Coronary artery (tissue), 2 donors: ENCODE data around the gene PTRH1.

ENCODE experiments used
- DNase-seq: peaks from one replicate; pipeline ENCODE4 v3.0.0-alpha.2; 2017; ENCODE audit warnings: low spot score
- H3K27ac ChIP-seq, 2 donors: fragments of 200-600 bp; sonication (generic); one replicate each; pipeline ENCODE4 v1.5.1; 2016 to 2019
- H3K4me3 ChIP-seq: fragments of 200-600 bp; sonication (generic); 2 replicates; pipeline ENCODE4 v1.5.1; 2016; ENCODE audit warnings: mild to moderate bottlenecking, moderate library complexity
- CTCF ChIP-seq: fragments of 200-600 bp; sonication (generic); IDR thresholded peaks from one replicate; pipeline ENCODE4 v1.5.1; 2019; ENCODE audit warnings: antibody characterized with exemption

Gene PTRH1

GRCh38 chr9:127723444-127723843 lies 8.0 kb upstream of the PTRH1 start:
- H3K27ac ChIP-seq: no peak overlapping the region
- no peak for DNase-seq
- no peak for TF ChIP-seq CTCF
- no peak overlapping the region for H3K4me3 ChIP-seq

DNA sequence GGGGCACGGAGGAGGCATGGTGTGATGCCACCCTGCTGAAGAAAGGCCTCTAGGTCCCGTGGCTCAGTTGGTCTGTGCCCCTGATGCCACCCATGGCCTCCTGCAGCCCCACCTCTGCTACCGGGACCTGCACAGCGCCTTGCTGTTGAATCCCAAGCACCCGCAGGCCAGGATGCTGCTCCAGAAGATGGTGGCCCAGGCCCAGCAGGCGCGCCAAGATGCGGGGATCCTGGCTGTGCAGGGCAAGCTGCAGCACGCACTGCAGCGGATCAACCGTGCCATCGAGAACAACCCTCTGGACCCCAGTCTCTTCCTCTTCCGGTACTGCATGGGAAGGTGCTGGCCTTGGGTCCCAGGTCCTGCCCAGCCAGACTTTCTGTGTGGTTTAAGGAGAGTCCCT lies 7.5 kb upstream of the PTRH1 start:
- TF ChIP-seq CTCF: no peak
- Histone ChIP-seq H3K27ac (no peak overlapping the region), H3K4me3 (no peak overlapping the region)
- no peak for DNase-seq

DNA sequence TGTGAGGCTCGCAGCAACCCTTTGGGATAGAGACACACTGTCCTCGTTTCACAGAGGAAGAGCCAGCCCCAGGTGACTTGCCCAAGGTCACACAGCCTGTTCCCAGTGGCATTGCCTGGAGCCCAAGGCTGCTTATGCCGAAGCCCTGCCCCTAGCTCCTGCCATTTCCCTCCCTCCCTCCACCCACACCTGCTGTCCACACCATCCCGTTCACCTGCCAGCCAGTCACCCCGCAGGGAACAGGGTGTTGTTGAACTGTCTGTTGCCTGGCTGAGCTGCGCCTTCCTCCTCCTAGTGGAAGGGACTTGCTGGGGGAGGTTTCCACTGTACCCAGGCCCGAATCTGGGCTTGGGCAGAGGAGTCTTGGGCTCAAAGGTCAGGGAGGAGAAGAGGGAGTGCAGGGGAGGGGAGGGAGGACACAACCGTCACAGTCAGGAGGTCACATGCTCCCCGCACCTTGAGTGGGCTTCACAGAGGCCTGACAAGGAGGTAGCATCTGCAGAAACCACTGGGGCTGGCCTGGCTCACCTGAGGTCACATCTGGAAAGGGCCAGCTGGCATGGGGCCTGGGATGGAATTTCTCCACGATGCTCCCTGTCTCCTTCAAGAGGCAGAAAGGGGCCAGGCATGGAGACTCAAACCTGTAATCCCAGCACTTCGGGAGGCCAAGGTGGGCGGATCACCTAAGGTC lies 6.7 kb upstream of the PTRH1 start:
- Histone ChIP-seq H3K4me3 (no peak overlapping the region), H3K27ac (no peak overlapping the region)
- no peak for DNase-seq
- no peak for TF ChIP-seq CTCF

GRCh38 chr9:127721391-127721821 lies 5.9 kb upstream of the PTRH1 start:
- TF ChIP-seq CTCF: no peak

GRCh38 chr9:127720865-127721227 lies 5.4 kb upstream of the PTRH1 start:
- H3K4me3 ChIP-seq: no peak overlapping the region
- no peak overlapping the region for H3K27ac ChIP-seq
- no peak for DNase-seq

More at GRCh38 chr9:127721391-127721821, 5.9 kb upstream of the PTRH1 start:
- H3K4me3 ChIP-seq: no peak overlapping the region
- H3K27ac ChIP-seq: no peak overlapping the region
- no peak for DNase-seq

DNA sequence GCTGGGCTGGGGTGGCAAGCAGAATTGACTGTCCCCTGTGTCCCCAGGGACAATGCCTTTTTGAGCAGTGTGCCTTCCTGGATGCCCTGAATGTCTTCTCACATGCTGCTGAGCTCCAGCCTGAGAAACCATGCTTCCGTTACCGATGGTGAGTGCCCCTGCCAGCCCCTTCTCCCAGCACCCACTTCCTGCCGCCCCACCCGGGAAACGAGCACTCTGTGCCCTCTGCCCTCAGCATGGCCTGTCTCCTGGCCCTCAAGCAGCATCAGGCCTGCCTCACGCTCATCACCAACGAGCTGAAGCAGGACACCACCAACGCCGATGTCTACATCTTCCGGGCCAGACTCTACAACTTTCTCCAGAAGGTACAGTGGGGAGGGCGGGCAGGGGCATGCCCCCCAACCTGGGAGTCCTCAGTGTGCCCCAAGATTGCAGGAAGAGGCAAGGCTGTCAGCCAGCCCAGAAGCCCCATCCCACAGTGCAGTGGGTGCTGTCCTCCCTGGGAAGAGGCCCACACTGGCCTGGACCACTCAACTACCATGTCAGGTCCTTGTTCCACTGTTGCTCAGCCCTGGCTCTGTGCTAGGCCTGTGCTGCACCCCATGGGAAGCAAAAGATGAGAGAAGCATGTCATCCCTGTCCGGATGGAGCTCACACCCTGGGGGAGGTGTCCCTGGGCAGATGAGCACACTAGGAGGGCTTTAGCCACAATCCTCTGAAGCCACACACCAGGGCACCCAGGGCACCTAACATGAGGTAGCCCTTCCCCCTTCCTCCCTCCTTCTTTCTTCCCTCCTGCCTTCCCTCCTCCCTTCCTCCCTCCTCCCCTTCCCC lies 4.8 kb upstream of the PTRH1 start:
- no peak overlapping the region for H3K27ac ChIP-seq
- TF ChIP-seq CTCF: no peak
- no peak for DNase-seq
- no peak overlapping the region for H3K4me3 ChIP-seq

More at GRCh38 chr9:127720865-127721227, 5.4 kb upstream of the PTRH1 start:
- TF ChIP-seq CTCF: no peak

DNA sequence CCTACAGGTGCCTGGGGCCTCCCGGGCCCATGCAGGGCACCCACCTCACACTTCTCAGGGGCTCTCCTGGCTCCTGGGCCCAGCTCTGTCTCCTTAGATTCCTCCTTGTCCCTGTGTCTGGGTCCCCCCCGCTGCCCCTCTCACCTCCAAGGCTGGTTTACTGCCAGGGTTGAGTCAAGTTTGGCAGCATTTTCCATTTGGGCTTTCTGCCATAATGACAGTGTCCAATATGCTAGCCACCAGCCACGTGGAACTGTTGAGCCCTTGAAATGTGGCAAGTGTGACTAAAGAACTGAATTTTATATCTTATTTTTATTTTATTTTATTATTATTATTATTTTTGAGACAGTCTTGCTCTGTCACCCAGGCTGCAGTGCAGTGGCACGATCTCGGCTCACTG lies 2.3 kb upstream of the PTRH1 start:
- TF ChIP-seq CTCF: no peak
- no peak overlapping the region for H3K4me3 ChIP-seq
- no peak for DNase-seq
- no peak overlapping the region for H3K27ac ChIP-seq
